ENCODE data around the gene SYMPK. TPM values are rescaled to one million over a fixed set of nuclear protein-coding genes. Genes with fewer than 3 reads are reported as not detected.

The SYMPK gene
- total and polyA plus RNA-seq, 12 donors: 22.4 to 75.0 (median 33.0) TPM

DNA sequence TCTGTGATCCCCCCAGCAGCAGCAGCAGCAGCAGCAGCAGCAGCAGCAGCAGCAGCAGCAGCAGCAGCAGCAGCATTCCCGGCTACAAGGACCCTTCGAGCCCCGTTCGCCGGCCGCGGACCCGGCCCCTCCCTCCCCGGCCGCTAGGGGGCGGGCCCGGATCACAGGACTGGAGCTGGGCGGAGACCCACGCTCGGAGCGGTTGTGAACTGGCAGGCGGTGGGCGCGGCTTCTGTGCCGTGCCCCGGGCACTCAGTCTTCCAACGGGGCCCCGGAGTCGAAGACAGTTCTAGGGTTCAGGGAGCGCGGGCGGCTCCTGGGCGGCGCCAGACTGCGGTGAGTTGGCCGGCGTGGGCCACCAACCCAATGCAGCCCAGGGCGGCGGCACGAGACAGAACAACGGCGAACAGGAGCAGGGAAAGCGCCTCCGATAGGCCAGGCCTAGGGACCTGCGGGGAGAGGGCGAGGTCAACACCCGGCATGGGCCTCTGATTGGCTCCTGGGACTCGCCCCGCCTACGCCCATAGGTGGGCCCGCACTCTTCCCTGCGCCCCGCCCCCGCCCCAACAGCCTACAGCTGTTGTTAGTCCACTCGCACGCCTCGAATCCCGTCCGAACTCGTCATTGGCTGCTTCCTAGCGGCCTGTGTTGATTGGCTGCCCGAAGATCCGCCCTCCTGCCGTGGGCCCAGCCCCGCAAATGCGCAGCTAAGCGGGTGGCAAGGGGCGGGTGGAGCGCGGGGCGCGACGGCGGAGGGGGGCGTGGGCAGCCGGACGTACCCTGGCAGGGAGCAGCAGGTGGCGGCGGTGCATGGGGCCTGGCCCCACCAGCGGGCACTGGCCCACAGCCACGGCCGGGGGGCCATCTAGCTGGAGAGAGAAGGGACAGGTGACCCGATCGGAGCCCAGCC, 92.5 kb downstream of the SYMPK start:
- Histone ChIP-seq H3K36me3 (peaks cover 0 to 46% (median 8%) of the 10 kb centered on the region in 9 donors), H3K4me3 (peak overlapping the region; percentile 45 to 94 (median 86)), H3K9me3 (no peaks in the 10 kb centered on the region), H3K4me1 (peaks cover 18 to 50% (median 31%) of the 10 kb centered on the region in 9 donors), H3K27ac (peak overlapping the region; percentile 80 to 100 (median 94)), H3K27me3 (peaks cover 0 to 78% (median 0%) of the 10 kb centered on the region in 7 donors)
- TF ChIP-seq, protein P1, sequence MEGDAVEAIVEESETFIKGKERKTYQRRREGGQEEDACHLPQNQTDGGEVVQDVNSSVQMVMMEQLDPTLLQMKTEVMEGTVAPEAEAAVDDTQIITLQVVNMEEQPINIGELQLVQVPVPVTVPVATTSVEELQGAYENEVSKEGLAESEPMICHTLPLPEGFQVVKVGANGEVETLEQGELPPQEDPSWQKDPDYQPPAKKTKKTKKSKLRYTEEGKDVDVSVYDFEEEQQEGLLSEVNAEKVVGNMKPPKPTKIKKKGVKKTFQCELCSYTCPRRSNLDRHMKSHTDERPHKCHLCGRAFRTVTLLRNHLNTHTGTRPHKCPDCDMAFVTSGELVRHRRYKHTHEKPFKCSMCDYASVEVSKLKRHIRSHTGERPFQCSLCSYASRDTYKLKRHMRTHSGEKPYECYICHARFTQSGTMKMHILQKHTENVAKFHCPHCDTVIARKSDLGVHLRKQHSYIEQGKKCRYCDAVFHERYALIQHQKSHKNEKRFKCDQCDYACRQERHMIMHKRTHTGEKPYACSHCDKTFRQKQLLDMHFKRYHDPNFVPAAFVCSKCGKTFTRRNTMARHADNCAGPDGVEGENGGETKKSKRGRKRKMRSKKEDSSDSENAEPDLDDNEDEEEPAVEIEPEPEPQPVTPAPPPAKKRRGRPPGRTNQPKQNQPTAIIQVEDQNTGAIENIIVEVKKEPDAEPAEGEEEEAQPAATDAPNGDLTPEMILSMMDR (IDR thresholded peaks at IDR 0.05): peak; percentile 95 to 99 (median 96)
- ATAC-seq (peak; percentile 71 to 82 (median 78)), DNase-seq (peak; percentile 95 to 96)
- WGBS, 2 donors: 1 to 3% methylated on average over 65 to 79 of the region's 79 CpGs
- intact Hi-C loops (cut with DNase I): loop anchor here in 6 of 10 donors (1.0 to 2.0 kb wide), 5 partner anchors 22 to 78 kb away; partner anchors contain the start of genes DMWD (in 1 of the 6) and QPCTL (in 1 of the 6)

DNA sequence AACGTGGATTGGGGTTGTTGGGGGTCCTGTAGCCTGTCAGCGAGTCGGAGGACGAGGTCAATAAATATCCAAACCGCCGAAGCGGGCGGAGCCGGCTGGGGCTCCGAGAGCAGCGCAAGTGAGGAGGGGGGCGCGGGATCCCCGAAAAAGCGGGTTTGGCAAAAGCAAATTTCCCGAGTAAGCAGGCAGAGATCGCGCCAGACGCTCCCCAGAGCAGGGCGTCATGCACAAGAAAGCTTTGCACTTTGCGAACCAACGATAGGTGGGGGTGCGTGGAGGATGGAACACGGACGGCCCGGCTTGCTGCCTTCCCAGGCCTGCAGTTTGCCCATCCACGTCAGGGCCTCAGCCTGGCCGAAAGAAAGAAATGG, 93.1 kb downstream of the SYMPK start:
- intact Hi-C loops (cut with DNase I): loop anchor here in 6 of 10 donors (1.0 to 5.0 kb wide), 10 partner anchors 23 to 78 kb away; partner anchors contain the start of genes DMWD (in 3 of the 6), QPCTL (in 3 of the 6), SNRPD2 (in 2 of the 6) and FBXO46 (in 1 of the 6)
- H3K4me1 ChIP-seq: peaks cover 24 to 57% (median 37%) of the 10 kb centered on the region in 9 donors
- peak overlapping the region; percentile 45 to 94 (median 86) for H3K4me3 ChIP-seq
- H3K27me3 ChIP-seq: peaks cover 0 to 81% (median 0%) of the 10 kb centered on the region in 7 donors
- WGBS, 2 donors: 1% methylated on average over 28 of the region's 28 CpGs
- DNase-seq (peak; percentile 45 to 56), ATAC-seq (peak in 1 of 8 donors; percentile 3)
- TF ChIP-seq, protein P1 (IDR thresholded peaks at IDR 0.05): no peak
- H3K36me3 ChIP-seq: peaks cover 0 to 44% (median 6%) of the 10 kb centered on the region in 9 donors
- H3K27ac ChIP-seq: peak overlapping the region; percentile 80 to 100 (median 94)
- H3K9me3 ChIP-seq: no peaks in the 10 kb centered on the region

DNA sequence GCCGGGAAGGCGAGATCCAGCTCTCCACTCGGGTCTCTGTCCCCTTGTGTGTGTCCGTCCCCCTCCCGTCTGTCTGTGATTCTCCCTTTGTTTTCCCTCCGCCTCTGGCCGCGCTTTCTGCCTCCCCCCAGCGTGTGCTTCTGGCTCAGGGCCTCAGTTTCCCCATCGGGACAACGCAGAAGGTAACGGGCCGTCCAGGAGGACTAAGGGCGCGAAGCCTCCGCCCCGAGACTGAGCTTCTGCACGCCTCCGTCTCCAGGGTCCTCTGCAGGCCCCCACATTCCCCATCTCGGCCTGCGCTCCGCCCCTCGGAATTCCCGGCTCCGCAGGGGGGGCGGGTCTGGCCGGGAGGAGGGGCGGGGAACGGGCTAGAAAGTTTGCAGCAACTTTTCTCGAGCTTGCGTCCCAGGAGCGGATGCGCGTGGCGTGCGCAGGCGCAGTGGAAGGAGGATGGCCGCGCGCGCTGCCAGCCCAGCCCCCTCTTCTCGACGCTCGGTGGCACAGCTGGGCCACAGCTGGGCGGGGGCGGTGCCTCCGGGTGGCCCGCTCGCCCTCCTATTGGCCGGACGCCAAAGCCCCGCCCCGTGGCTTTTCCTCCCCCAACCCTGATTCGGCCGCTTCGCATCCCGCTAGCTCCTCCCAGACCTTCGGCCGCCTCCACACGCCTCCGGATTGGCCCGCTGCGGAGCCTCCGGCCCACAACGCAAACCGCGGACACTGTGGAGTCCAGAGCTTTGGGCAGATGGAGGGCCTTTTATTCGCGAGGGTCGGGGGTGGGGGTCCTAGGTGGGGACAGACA, 93.8 kb downstream of the SYMPK start, which contains the start of gene SIX5:
TSS of gene SIX5 (minus strand) at position 269 of the 799 bp plus-strand sequence. CDS start 408 bp downstream, outside the sequence.
- peaks cover 0 to 37% (median 3%) of the 10 kb centered on the region in 9 donors for H3K36me3 ChIP-seq
- intact Hi-C loops (cut with DNase I): loop anchor here in 6 of 10 donors (1.0 to 5.0 kb wide), 6 partner anchors 24 to 77 kb away; partner anchors contain the start of genes DMWD (in 2 of the 6), QPCTL (in 2 of the 6), SNRPD2 (in 2 of the 6) and FBXO46 (in 1 of the 6)
- H3K4me3 ChIP-seq: peak within 1 kb of the TSS; percentile 75 to 94 (median 86)
- H3K27me3 ChIP-seq: peaks cover 0 to 80% (median 0%) of the 10 kb centered on the region in 7 donors
- no peaks in the 10 kb centered on the region for H3K9me3 ChIP-seq
- 0 to 1% methylated on average over 70 of the region's 70 CpGs for WGBS, 2 donors
- peak; percentile 98 to 100 for DNase-seq
- peaks cover 30 to 63% (median 42%) of the 10 kb centered on the region in 9 donors for H3K4me1 ChIP-seq
- ATAC-seq: peak; percentile 53 to 76 (median 67)
- TF ChIP-seq, protein P1 (IDR thresholded peaks at IDR 0.05): no peak
- peak within 1 kb of the TSS; percentile 83 to 100 (median 96) for H3K27ac ChIP-seq
